Activated CD4-positive, alpha-beta T cell treated with anti-CD3 and anti-CD28 coated beads, Interleukin-2, amount 50 U/mL, for 1 hour (primary cell): Measurements from ENCODE around the gene PPM1F.

ENCODE experiments used
- DNase-seq: peaks from one replicate; pipeline ENCODE4 v3.0.0-alpha.2; 2020

Gene PPM1F

GRCh38 chr22:21960200-21961126, 7.8 kb upstream of the PPM1F start:
- DNase-seq: no peak

- no peak for DNase-seq
Observed at GRCh38 chr22:21959274-21960074, 6.8 kb upstream of the PPM1F start.

GRCh38 chr22:21958360-21959273, 6.0 kb upstream of the PPM1F start:
- DNase-seq: no peak

GRCh38 chr22:21951931-21952465, 650 bp downstream of the PPM1F start:
- peak; percentile 5 for DNase-seq

- no peak for DNase-seq
Observed at GRCh38 chr22:21951062-21951461, 1.6 kb downstream of the PPM1F start.

GRCh38 chr22:21949948-21950347, 2.7 kb downstream of the PPM1F start:
- DNase-seq: no peak

- no peak for DNase-seq
Observed at GRCh38 chr22:21949569-21949918, 3.1 kb downstream of the PPM1F start.

GRCh38 chr22:21948824-21949568, 3.7 kb downstream of the PPM1F start:
- DNase-seq: no peak

- no peak for DNase-seq
Observed at GRCh38 chr22:21948390-21948789, 4.3 kb downstream of the PPM1F start.

GRCh38 chr22:21947040-21948014, 5.3 kb downstream of the PPM1F start:
- no peak for DNase-seq

GRCh38 chr22:21946262-21946925, 6.3 kb downstream of the PPM1F start:
- no peak for DNase-seq

- no peak for DNase-seq
Observed at GRCh38 chr22:21945453-21946261, 7.0 kb downstream of the PPM1F start.

- no peak for DNase-seq
Observed at GRCh38 chr22:21944871-21945270, 7.8 kb downstream of the PPM1F start.

- no peak for DNase-seq
Observed at GRCh38 chr22:21943571-21944448, 8.8 kb downstream of the PPM1F start.

- no peak for DNase-seq
Observed at GRCh38 chr22:21942407-21943343, 10.0 kb downstream of the PPM1F start.

GRCh38 chr22:21941921-21942320, 10.7 kb downstream of the PPM1F start:
- no peak for DNase-seq

GRCh38 chr22:21940521-21940920, 12.1 kb downstream of the PPM1F start:
- no peak for DNase-seq
